Fibroblast of mammary gland (primary cell): ENCODE data around the gene INTS4.
"Not testable (repeated sequence)": the region's sequence is repeated elsewhere in the genome, so short reads cannot be mapped to it uniquely, and the experiment has no call there.

Experiments
- DNase-seq: peaks from one replicate; pipeline ENCODE4 v3.0.0-alpha.2; 2010; ENCODE audit warnings: low read depth
- H3K4me3 ChIP-seq: 2 replicates; pipeline ENCODE4 v1.5.1; 2011; ENCODE audit warnings: low read depth, mild to moderate bottlenecking, low read length, moderate library complexity; ENCODE audit not compliant: control insufficient read depth
- CTCF ChIP-seq: conservative IDR thresholded peaks from 2 replicates; pipeline ENCODE4 v1.5.1; 2011; ENCODE audit warnings: low read depth, low read length, inconsistent platforms; ENCODE audit not compliant: control insufficient read depth, insufficient read depth

Gene INTS4

DNA sequence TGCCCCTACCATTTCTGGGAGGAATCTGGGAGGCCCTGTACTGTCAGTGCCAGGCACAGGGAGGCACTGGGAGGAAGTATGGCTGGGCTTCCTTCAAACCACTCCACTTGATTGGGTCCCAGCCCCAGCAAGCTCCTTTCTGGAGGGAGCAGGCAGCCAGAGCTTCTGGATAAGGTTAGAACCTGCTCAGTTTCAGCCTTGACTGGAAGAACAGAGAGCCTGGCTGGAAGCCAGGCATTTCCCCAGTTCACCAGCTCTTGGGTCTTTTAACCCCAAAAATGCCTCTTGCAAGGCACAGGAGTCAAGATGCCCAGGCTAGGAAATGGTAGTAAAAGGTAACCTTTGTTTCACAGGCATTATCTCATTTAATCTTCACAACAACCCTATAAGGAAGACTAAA lies 37.6 kb upstream of the INTS4 start:
- no peak for TF ChIP-seq CTCF
- no peak overlapping the region for H3K4me3 ChIP-seq
- no peak for DNase-seq

DNA sequence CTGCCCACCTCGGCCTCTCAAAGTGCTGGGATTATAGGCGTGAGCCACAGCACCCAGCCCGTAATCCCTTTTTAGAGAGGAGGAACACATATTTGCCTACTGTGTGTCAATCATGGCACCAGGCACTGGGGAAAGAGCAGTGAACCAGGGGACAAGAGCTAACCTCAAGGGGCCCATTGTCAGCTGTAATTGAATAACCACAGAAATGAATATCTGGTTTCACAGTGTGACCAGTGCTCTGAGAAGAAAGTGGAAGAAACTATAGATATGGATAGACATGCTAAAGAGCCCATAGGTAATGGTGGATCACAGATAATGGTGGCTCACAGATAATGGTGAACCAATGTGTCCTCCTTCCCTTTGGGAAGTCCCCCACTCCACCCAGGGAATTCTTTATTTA lies 37.2 kb upstream of the INTS4 start:
- H3K4me3 ChIP-seq = no peak overlapping the region
- no peak for TF ChIP-seq CTCF
- no peak for DNase-seq

DNA sequence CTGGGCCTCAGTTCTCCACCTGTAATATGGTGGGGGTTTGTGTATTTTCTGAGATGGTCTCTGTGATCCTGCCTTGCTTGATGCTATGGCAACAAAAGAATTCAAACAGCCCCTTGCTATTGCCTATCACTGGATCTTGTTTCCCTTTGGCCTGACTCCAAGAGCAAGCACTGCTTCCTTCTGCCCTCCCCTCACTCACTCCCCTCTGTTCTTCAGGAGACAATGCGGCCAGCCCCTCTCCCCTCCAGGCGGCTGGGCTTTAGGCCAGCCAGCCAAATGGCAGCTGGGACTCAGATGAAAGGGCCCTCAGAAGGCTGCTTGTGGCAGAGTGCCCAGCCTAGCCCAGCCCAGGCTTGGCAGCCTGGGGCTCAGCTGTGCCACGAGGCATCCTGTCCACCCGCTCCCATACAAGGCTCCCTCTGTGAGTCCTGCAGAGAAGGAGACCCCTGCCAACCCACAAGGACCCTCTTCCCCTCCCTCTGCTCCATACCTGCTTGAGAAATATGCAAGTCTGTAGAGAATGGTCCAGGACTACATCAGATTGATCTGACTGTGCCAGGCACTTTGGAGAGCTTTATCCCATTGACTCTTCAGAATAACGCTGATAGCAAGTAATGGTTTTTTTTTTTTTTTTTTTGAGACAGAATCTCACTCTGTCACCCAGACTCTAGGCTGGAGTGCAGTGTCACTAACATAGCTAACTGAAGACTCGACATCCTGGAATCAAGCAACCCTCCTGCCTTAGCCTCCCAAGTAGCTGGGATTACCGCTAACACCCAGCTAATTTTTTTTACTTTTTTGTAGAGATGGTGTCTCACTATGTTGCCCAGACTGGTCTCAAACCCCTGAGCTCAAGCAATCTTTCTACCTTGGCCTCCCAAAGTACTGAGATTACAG lies 36.2 kb upstream of the INTS4 start:
- H3K4me3 ChIP-seq = no peak overlapping the region
- no peak for DNase-seq
- no peak for TF ChIP-seq CTCF

DNA sequence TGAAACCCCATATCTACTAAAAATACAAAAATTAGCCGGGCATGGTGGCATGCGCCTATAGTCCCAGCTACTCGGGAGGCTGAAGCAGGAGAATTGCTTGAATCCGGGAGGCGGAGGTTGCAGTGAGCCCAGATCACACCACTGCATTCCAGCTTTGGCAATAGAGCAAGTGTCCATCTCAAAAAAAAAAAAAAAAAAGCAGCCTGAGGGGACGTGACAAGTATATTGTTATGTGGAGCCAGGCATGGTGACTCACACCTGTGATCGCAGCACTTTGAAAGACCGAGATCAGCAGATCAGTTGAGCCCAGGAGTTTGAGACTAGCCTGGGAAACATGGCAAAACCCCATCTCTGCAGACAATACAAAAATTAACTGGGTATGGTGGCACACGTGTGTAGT lies 34.0 kb upstream of the INTS4 start:
- not testable (repeated sequence) for DNase-seq, H3K4me3 ChIP-seq

DNA sequence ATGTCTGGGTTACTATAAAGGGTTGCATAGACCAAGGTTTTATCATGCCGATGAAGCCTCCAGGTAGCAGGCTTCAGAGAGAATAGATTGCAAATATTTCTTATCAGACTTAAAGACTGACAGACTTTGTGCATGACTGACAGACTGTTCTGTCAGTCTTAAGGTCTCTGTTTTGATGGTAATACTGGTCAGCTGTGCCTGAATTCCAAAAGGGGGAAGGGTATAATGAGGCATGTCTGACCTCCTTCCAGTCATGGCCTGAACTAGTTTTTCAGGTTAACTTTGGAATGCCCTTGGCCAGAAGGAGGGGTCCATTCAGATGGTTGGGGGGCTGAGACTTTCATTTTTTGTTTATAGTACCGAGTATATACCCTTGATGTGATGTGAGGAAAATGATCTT lies 33.3 kb upstream of the INTS4 start:
- TF ChIP-seq CTCF = no peak
- no peak for DNase-seq
- H3K4me3 ChIP-seq = no peak overlapping the region

DNA sequence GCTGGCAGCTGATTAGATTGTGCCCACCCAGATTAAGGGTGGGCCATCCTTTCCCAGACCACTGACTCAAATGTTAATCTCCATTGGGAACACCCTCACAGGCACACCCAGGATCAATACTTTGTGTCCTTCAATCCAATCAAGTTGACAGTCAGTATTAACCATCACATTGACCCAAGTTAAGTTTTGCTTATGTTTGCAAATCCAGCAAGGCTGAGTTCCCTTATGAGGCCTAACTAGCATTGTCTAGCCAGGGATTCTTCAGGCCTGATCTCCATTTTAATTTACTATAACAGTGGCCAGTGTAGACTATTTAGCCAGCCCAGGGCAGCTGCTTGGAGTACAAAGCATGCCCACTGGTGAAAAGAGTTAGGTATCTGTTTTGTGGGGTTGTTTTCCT lies 30.9 kb upstream of the INTS4 start:
- no peak for TF ChIP-seq CTCF
- no peak for DNase-seq
- H3K4me3 ChIP-seq = no peak overlapping the region

DNA sequence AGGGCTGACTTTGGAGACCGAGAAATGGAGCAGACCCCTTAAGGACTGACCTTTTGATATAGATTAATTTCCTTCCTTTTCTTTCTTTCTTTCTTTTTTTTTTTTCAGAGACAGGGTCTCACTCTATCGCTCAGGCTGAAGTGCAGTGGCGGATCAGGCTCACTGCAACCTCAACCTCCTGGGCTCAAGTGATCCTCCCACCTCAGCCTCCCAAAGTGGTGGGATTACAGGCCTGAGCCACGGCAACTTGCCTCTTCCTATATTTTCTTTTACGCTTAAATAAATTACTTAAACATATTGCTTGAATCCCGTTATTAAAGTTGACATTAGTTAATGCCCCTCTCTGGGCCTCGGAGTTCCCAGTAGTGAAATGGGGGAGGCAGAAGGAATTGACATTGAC lies 29.0 kb upstream of the INTS4 start:
- no peak for TF ChIP-seq CTCF
- DNase-seq = no peak
- peak overlapping the region; percentile 48 for H3K4me3 ChIP-seq
